ENCODE results near the gene GAB4.
"Not testable (repeated sequence)": the region's sequence is repeated elsewhere in the genome, so short reads cannot be mapped to it uniquely, and the experiment has no call there.

GAB4 gene

GRCh38 chr22:16956290-16956689, 51.7 kb downstream of the GAB4 start:
- no peak for DNase-seq

DNA sequence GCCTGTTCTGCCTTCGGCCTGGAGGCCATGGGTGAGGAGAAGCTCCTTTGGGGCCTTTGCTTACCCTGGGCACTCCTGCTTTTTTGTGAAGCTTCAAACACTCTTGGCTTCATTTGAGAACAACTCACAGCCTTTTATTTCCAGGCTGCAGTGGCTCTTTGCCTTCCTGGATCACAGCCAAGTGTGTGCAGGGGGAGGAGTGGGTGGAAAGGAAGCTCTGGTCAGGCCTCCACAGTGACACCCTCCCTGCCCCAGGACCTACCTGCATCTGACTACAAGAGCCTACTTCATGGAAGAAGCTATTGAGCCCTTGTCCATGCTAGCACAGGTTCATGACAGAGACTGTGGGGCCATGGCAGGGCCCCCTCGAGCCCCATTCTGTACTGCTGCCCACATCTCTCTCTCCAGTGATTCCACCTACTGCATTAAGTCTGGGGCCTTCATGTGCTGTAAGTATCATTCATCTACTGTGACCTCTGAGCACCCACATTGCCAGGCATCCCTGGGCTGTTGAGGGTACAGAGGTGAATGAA, 52.3 kb downstream of the GAB4 start:
- DNase-seq = peak; percentile 3

DNA sequence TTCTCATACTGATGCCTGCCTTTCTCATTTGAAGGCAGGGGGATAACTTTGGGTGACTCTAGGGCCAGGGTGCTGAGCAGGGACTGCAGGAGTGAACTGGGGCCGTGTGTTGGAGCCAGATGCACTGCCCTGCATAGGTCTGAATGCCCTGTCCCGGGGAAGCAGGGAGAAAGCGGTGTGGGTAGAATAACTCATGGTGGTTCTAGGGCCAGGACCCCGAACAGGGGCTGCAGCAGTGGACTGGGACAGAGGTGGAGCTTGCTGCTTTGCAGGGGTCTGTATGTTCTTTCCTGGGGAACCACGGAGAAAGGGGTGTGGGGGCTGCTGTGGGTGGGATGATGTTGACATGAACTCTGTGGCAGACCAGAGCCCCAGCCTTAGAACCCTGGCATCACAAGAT, 52.9 kb downstream of the GAB4 start:
- no peak for DNase-seq

GRCh38 chr22:16954060-16954403, 54.0 kb downstream of the GAB4 start:
- no peak for DNase-seq

- DNase-seq = no peak
Measured at GRCh38 chr22:16953206-16954059, 54.6 kb downstream of the GAB4 start.

GRCh38 chr22:16949561-16949960, 58.5 kb downstream of the GAB4 start:
- DNase-seq = no peak

DNA sequence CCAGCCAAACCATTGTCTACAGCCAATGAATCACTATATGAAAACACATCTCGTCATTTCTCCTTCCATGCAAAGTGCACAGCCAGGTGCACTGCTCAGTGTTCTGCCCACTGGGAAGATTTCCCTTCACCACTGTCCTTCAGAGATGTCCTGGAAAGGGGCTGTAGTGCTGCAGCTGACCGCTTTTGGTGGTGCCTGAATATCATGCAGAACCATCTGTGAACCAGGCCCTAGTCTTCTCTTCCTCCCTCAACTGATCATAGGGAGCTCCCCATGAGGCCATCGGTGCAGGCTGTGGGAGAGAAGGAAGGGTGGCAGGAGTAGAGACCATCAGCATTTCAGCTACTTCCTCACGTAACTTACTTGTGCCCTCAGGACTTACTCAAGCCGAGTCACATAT, 70.2 kb downstream of the GAB4 start:
- DNase-seq = no peak

DNA sequence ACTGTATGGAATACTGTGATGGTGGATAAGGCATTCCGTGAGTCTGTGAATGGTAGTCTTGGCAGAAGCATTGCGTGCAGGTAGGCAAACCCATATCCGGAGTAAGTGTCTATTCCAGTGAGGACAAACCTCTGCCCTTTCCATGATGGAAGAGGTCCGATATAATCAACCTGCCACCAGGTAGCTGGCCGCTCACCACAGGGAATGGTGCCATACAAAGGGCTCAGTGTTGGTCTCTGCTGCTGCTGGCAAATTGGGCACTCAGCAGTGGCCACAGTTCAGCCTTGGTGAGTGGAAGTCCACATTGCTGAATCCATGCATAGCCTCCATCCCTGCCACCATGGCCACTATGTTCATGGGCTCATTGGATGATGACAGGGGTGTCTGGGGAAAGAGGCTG, 70.8 kb downstream of the GAB4 start:
- DNase-seq = not testable (repeated sequence)

GRCh38 chr22:16936625-16937024, 71.4 kb downstream of the GAB4 start:
- DNase-seq = no peak

DNA sequence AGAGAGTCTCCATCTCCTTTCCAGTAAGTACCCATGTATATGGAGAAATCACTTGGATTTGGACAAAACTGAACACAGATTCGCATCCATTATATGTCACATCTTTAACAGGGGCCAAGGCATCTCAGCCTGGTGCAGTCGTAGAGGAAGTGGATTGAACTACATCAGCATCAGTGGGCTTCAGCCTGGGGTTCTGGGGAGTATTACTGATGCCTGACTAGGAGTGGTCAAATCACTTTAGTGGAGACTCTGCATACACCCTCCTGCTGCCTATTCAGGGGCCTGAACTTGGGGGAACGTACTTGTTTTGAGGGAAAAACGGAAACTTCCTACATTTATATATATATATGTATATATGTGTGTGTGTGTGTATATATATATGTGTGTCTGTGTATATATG, 72.8 kb downstream of the GAB4 start:
- no peak for DNase-seq

DNA sequence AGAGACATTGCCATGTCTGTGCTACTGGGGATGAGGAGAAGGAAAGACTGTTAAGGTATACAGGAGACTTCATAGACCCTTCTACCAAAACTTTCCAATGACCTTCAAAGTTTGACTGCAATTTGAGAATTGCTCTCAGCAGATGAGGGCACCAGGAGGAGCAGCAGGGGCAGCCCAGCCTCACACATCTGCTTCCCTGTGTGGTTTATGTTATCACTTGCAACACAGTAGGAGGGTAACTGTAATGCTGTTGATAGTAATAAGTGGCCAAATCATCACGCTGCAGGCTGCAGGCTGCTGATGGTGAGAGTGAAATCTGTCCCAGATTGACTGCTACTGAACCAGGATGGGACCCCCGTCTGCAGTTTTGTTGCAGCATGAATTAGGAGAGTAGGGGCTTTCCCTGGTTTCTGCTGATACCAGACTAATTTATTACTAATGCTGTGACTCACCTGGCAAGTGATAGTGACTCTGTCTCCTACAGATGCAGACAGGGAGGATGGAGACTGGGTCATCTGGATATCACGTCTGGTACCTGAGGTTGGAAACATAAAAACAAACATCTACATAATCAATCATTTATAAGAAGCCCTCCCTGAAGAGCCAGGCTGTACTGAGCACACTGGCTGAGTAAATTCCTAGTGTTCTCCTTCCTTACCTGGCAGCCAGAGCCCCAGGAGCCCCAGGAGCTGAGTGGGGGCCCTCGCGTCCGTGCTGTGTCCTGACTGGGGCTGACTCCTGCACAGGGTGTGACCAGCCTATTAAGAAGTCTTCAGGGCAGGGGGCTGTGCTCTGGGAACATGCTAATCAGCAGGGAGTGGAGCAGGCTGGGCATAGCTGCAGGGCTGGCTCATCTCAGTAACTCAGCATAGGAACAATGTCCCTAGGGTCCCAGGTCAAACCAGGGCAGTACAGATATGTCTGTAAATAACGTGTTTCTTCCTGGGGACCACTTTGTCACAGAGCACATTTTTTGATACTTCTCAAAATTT, 74.4 kb downstream of the GAB4 start:
- no peak for DNase-seq

- DNase-seq = peak; percentile 26
Measured at GRCh38 chr22:16932577-16932976, 75.4 kb downstream of the GAB4 start.

- no peak for DNase-seq
Measured at GRCh38 chr22:16925407-16925966, 82.5 kb downstream of the GAB4 start.

DNA sequence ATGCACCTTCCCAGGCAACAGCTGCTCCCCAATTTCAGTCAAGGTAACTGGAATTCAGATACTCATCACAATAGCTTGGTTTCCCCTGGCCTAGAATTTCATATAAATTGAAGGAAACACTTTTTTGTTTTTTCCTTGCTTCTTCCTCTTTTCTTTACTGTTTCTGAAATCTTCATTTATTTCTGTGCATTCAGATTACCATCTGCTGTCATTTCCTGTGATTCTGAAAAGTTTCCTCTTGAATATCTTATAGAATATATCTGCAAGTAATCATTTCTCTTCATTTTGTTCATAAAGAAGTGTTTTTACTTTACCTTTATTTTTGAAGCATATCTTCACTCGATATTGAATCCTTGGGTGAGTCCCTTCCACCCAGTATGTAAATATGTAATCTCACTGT, 85.3 kb downstream of the GAB4 start:
- no peak for DNase-seq

DNA sequence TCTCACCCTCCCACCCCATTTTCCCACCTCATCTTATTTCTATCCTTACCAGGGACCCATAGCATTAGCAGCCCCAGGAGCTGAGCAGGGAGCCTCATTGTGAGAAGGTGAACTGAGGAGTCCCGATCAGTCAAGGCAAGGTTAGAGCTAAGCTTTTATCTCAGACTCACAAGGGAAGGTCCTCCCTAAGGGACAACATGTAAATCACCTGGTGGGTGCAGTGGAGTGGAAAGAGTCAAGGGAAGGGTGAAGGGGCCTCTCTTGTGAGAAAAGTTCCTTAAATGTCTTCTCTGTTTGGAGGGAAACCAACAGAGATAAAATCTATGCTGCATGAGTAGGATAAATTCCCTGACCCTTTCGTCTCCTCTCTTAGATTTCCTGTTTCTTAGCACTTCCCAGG, 85.9 kb downstream of the GAB4 start:
- no peak for DNase-seq

DNA sequence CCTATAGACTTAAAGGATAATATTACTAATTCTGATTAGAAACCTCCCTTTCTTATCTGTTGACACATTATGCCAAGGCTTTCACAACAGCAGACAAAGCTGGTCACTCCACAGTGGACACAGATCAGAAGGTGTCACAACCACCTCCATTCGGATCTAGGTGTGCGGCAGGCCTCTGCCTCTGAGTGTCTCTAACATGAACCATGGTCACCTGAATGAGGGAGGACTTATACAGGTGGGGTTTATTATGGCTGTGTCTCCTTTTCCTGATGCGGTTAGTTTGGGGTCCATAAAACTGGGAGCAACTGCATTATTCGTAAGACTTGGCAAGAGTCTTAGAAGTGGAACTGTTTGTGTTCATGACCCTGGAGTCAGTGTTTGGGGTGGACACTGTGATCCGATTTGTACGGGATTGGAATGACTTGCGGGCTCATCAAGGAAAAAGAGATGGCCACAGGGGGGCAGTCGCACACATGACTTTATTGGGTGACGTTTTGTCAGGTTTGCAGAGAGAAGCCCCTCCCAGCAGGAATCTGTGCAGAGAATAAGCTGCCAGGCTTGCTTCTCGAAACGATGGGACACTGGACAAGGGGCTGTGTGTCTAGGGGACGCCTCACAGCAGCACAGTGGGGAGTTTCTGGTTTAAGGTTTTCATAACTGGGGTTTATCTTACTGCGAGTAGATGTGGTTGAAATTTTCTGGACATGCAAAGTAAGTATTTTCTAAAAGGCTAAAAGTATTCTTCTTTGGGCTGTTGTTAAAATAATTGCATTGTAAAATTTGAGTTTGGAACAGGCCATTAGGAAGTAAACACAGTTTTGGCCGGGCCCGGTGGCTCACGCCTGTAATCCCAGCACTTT, 90.6 kb downstream of the GAB4 start:
- peak; percentile 73 for DNase-seq

GRCh38 chr22:16915701-16916100, 92.3 kb downstream of the GAB4 start:
- DNase-seq = no peak

DNA sequence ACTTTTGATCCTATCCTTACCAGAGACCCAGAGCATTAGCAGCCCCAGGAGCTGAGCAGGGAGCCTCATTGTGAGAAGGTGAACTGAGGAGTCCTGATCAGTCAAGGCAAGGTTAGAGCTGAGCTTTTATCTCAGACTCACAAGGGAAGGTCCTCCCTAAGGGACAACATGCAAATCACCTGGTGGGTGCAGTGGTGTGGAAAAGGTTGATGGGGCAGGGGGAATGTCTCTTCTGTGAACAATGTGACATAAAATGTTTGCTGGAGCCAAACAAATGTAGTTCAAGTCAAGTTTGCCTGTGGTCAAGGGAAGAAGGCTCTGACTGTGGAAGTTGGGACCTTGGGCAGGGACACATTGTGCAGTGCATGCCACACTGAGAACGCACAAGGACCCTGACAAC, 93.1 kb downstream of the GAB4 start:
- not testable (repeated sequence) for DNase-seq

DNA sequence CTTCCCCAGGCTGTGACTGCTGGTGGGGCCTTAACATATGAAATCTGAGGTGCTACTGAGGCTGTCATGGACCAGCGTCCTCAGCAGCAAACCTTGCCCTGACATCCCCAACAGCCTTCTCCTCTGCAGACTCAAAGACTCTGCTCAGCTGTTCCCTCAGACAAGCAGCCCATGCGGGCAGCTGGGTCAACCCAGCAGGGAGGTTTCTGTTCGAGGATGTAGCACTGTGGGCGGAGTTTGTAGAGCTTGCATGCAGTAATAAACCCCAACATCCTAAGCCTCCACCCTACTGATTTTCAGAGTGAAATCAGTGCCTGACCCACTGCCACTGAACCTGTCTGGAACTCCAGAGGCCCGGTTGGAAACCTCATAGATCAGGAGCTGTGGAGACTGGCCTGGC, 94.0 kb downstream of the GAB4 start:
- no peak for DNase-seq

GRCh38 chr22:16912281-16912680, 95.7 kb downstream of the GAB4 start:
- DNase-seq = no peak
